Retinal pigment epithelial cell (primary cell): ENCODE measurements around the gene UNC5B.

Source experiments
- DNase-seq: peaks from one replicate; pipeline ENCODE4 v3.0.0-alpha.2; 2010; ENCODE audit warnings: low read depth
- H3K4me3 ChIP-seq: 2 replicates; pipeline ENCODE4 v1.5.1; 2011; ENCODE audit warnings: mild to moderate bottlenecking, low read length, control low read depth, moderate library complexity
- TF ChIP-seq, protein P1 (sequence below): conservative IDR thresholded peaks from 2 replicates; pipeline ENCODE4 v1.5.1; 2011; ENCODE audit warnings: low read depth, low read length, control low read depth, inconsistent platforms

Gene UNC5B

DNA sequence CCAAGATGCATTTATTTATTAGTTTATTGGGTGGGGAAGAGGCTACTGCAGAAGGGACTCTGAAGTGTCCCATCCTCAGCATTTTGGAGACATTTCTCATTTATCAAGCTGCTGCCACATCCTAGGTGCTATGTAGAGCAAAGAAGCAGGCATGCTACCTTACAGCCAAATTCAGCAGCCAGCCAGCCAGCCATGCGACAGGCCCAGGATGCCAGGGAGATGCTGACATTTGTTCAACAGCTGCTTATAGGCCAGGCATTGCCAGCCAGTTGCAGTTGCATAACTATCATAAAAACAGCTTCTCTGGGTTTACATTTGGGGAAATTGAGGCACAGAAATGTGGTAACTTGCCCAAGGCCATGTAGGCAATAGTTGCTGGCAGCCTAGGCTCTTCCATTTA lies 109.0 kb downstream of the UNC5B start:
- H3K4me3 ChIP-seq: no peak overlapping the region
- TF ChIP-seq, protein P1, sequence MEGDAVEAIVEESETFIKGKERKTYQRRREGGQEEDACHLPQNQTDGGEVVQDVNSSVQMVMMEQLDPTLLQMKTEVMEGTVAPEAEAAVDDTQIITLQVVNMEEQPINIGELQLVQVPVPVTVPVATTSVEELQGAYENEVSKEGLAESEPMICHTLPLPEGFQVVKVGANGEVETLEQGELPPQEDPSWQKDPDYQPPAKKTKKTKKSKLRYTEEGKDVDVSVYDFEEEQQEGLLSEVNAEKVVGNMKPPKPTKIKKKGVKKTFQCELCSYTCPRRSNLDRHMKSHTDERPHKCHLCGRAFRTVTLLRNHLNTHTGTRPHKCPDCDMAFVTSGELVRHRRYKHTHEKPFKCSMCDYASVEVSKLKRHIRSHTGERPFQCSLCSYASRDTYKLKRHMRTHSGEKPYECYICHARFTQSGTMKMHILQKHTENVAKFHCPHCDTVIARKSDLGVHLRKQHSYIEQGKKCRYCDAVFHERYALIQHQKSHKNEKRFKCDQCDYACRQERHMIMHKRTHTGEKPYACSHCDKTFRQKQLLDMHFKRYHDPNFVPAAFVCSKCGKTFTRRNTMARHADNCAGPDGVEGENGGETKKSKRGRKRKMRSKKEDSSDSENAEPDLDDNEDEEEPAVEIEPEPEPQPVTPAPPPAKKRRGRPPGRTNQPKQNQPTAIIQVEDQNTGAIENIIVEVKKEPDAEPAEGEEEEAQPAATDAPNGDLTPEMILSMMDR: no peak
- no peak for DNase-seq

GRCh38 chr10:71323407-71323806 lies 111.0 kb downstream of the UNC5B start:
- no peak for DNase-seq
- TF ChIP-seq, protein P1: no peak
- no peak overlapping the region for H3K4me3 ChIP-seq

DNA sequence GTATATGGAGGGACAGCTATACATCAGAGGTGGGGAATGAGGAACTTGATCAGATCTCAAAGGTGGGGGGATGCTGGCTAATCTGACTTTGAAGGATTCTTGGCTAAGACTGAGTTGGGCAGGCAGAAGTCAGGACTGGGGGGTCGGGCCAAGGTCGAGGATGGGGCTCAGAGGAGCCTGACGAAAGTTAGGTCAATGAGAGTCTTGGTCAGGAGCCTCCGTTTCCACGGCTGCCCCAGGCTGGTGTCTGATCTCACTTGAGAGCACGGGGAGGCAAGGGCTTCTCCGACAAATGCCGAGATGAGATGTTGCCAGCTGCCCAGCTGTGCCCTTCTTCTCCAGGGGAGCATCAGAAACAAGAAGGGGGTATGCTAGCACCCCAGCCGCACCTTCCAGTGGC lies 112.4 kb downstream of the UNC5B start:
- TF ChIP-seq, protein P1: no peak
- no peak overlapping the region for H3K4me3 ChIP-seq
- no peak for DNase-seq

GRCh38 chr10:71325267-71325666 lies 112.9 kb downstream of the UNC5B start:
- no peak for DNase-seq
- TF ChIP-seq, protein P1: no peak
- no peak overlapping the region for H3K4me3 ChIP-seq

- DNase-seq: no peak
- TF ChIP-seq, protein P1: no peak
- no peak overlapping the region for H3K4me3 ChIP-seq
Measured at GRCh38 chr10:71326464-71326881, 114.1 kb downstream of the UNC5B start.

DNA sequence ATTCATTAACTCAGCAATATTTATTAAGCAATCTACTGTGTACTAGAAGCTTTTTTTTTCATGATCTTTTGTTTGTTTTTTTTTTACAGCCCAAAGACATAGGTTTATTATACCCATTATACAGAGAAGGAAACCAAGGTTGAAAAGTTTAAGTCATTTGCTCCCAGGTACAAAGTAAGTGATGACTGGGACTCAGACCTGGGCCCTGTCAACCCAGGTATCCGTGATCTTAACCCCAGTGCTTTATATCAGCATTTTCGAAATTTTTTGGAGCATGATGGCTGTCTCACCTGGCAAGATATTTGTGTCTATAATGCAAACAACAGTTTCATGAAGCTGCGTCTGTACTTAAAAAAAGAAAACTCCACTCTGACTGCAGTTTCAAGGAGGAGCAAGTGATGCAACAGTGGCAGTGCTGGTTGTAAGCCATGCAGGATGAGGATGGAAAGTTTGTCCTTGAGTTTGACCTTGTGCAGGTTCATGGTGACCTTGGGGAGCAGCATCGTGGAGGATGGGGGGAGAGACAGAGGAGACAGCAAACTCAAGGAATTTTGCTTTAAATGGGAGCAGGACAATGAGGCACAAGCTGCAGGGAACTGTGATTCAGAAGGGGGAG lies 118.5 kb downstream of the UNC5B start:
- no peak overlapping the region for H3K4me3 ChIP-seq
- TF ChIP-seq, protein P1: no peak
- no peak for DNase-seq

DNA sequence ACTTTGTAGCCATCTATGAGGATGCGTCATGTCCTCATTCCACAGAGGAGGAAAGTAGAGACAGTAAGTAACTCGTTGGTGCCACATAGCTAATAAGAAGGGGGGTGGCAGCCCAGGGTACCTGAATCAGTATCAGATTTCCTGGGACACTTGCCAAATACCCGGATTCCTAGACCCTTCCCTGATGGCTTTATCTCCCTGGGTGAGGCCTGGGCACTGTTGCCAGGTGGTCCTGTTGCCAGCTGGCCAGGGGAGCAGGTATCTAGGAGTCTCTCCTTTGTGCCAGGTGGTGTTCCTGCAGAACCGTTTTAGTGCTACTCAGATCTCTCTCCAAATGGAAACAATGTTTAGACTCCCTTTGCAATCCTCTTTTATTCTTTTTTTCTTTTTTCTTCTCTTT lies 119.4 kb downstream of the UNC5B start:
- no peak overlapping the region for H3K4me3 ChIP-seq
- TF ChIP-seq, protein P1: no peak
- no peak for DNase-seq
